HAP-1 (cell line): ENCODE data around the gene GYPC.
A peak's percentile ranks its signal among the peaks of the same experiment; 100 is the strongest.
"Not testable (repeated sequence)": the region's sequence is repeated elsewhere in the genome, so short reads cannot be mapped to it uniquely, and the experiment has no call there.

Source experiments
- DNase-seq, 2 experiments: peaks; one replicate each; pipeline ENCODE4 v3.0.0-alpha.2; 2016 to 2020; ENCODE audit warnings: low spot score in 2 of 2
- H3K27me3 ChIP-seq: fragments of 250-450 bp; sonication (Bioruptor Pico); 2 replicates; pipeline ENCODE4 v1.5.1; 2020; ENCODE audit warnings: low read depth, mild to moderate bottlenecking, moderate library complexity
- H3K36me3 ChIP-seq: fragments of 250-450 bp; sonication (Bioruptor Pico); replicated peaks from 2 replicates; pipeline ENCODE4 v1.5.1; 2020; ENCODE audit warnings: mild to moderate bottlenecking
- H3K4me1 ChIP-seq: fragments of 250-450 bp; sonication (Bioruptor Pico); 2 replicates; pipeline ENCODE4 v1.5.1; 2020; ENCODE audit warnings: mild to moderate bottlenecking
- H3K4me3 ChIP-seq: fragments of 250-450 bp; sonication (Bioruptor Pico); 2 replicates; pipeline ENCODE4 v1.5.1; 2020; ENCODE audit warnings: mild to moderate bottlenecking, moderate library complexity
- H3K9me3 ChIP-seq: fragments of 250-450 bp; sonication (Bioruptor Pico); 2 replicates; pipeline ENCODE4 v1.5.1; 2020; ENCODE audit warnings: mild to moderate bottlenecking, moderate library complexity
- in situ Hi-C: fragments of 300-500 bp; cut with MboI; formaldehyde crosslinking; loops from 3 replicates; pipeline ENCODE4 v1.14.3; 2020; ENCODE audit warnings: low sequenced_read_pairs, inconsistent platforms, mixed read lengths

GYPC gene

GRCh38 chr2:126642031-126642430 is 13.9 kb upstream of the GYPC start:
- no peaks in the 10 kb centered on the region for H3K4me1 ChIP-seq

GRCh38 chr2:126643431-126643830 is 12.5 kb upstream of the GYPC start:
- H3K27me3 ChIP-seq: no peaks in the 10 kb centered on the region
- in situ Hi-C loops: no loop called here
- no peaks in the 10 kb centered on the region for H3K36me3 ChIP-seq
- no peak overlapping the region for H3K4me3 ChIP-seq
- no peaks in the 10 kb centered on the region for H3K4me1 ChIP-seq
- no peak for DNase-seq
- H3K9me3 ChIP-seq: no peaks in the 10 kb centered on the region

More at GRCh38 chr2:126642031-126642430, 13.9 kb upstream of the GYPC start:
- no peak for DNase-seq
- in situ Hi-C loops: no loop called here
- no peak overlapping the region for H3K4me3 ChIP-seq
- no peaks in the 10 kb centered on the region for H3K9me3 ChIP-seq
- no peaks in the 10 kb centered on the region for H3K36me3 ChIP-seq
- no peaks in the 10 kb centered on the region for H3K27me3 ChIP-seq

GRCh38 chr2:126643972-126644371 is 12.0 kb upstream of the GYPC start:
- no peaks in the 10 kb centered on the region for H3K36me3 ChIP-seq
- no peak for DNase-seq
- no peaks in the 10 kb centered on the region for H3K4me1 ChIP-seq
- H3K4me3 ChIP-seq: no peak overlapping the region
- in situ Hi-C loops: no loop called here
- no peaks in the 10 kb centered on the region for H3K9me3 ChIP-seq
- no peaks in the 10 kb centered on the region for H3K27me3 ChIP-seq

GRCh38 chr2:126644630-126645191 is 11.2 kb upstream of the GYPC start:
- H3K9me3 ChIP-seq: no peaks in the 10 kb centered on the region
- in situ Hi-C loops: no loop called here
- H3K27me3 ChIP-seq: no peaks in the 10 kb centered on the region
- DNase-seq: no peak
- H3K36me3 ChIP-seq: no peaks in the 10 kb centered on the region
- no peak overlapping the region for H3K4me3 ChIP-seq
- H3K4me1 ChIP-seq: no peaks in the 10 kb centered on the region

- in situ Hi-C loops: no loop called here
- Histone ChIP-seq H3K36me3 (no peaks in the 10 kb centered on the region), H3K27me3 (no peaks in the 10 kb centered on the region), H3K9me3 (no peaks in the 10 kb centered on the region), H3K4me1 (no peaks in the 10 kb centered on the region), H3K4me3 (no peak overlapping the region)
- DNase-seq: no peak
Measured at GRCh38 chr2:126645211-126645618, 10.7 kb upstream of the GYPC start.

GRCh38 chr2:126646026-126646425 is 9.9 kb upstream of the GYPC start:
- Histone ChIP-seq H3K4me3 (no peak overlapping the region), H3K27me3 (no peaks in the 10 kb centered on the region), H3K4me1 (no peaks in the 10 kb centered on the region), H3K36me3 (no peaks in the 10 kb centered on the region), H3K9me3 (no peaks in the 10 kb centered on the region)
- no peak for DNase-seq
- in situ Hi-C loops: no loop called here

- H3K4me3 ChIP-seq, H3K9me3 ChIP-seq, H3K27me3 ChIP-seq, H3K4me1 ChIP-seq, in situ Hi-C loops, DNase-seq, H3K36me3 ChIP-seq: not testable (repeated sequence)
Measured at GRCh38 chr2:126647714-126648344, 8.1 kb upstream of the GYPC start.

GRCh38 chr2:126648345-126648786 is 7.6 kb upstream of the GYPC start:
- H3K4me1 ChIP-seq, H3K4me3 ChIP-seq, DNase-seq, H3K36me3 ChIP-seq, in situ Hi-C loops, H3K27me3 ChIP-seq, H3K9me3 ChIP-seq: not testable (repeated sequence)

GRCh38 chr2:126649101-126649500 is 6.9 kb upstream of the GYPC start:
- Histone ChIP-seq H3K36me3 (no peaks in the 10 kb centered on the region), H3K4me3 (no peak overlapping the region), H3K27me3 (no peaks in the 10 kb centered on the region), H3K4me1 (no peaks in the 10 kb centered on the region), H3K9me3 (no peaks in the 10 kb centered on the region)
- DNase-seq: no peak
- in situ Hi-C loops: no loop called here

GRCh38 chr2:126650994-126651393 is 5.0 kb upstream of the GYPC start:
- Histone ChIP-seq H3K9me3 (no peaks in the 10 kb centered on the region), H3K27me3 (no peaks in the 10 kb centered on the region), H3K4me3 (no peak overlapping the region), H3K36me3 (no peaks in the 10 kb centered on the region), H3K4me1 (peaks cover 11% of the 10 kb centered on the region)
- no peak for DNase-seq
- in situ Hi-C loops: no loop called here

GRCh38 chr2:126652323-126652891 is 3.6 kb upstream of the GYPC start:
- H3K4me1 ChIP-seq: peaks cover 15% of the 10 kb centered on the region
- DNase-seq: no peak
- H3K36me3 ChIP-seq: no peaks in the 10 kb centered on the region
- in situ Hi-C loops: no loop called here
- H3K9me3 ChIP-seq: no peaks in the 10 kb centered on the region
- H3K4me3 ChIP-seq: no peak overlapping the region
- no peaks in the 10 kb centered on the region for H3K27me3 ChIP-seq

- Histone ChIP-seq H3K4me1 (peaks cover 22% of the 10 kb centered on the region), H3K27me3 (no peaks in the 10 kb centered on the region), H3K9me3 (no peaks in the 10 kb centered on the region), H3K4me3 (no peak overlapping the region), H3K36me3 (peaks cover 3% of the 10 kb centered on the region)
- no peak for DNase-seq
- in situ Hi-C loops: no loop called here
Measured at GRCh38 chr2:126653109-126653508, 2.8 kb upstream of the GYPC start.

- Histone ChIP-seq H3K4me1 (peaks cover 28% of the 10 kb centered on the region), H3K9me3 (no peaks in the 10 kb centered on the region), H3K36me3 (peaks cover 4% of the 10 kb centered on the region), H3K4me3 (no peak overlapping the region), H3K27me3 (no peaks in the 10 kb centered on the region)
- DNase-seq: no peak
- in situ Hi-C loops: no loop called here
Measured at GRCh38 chr2:126653761-126654160, 2.2 kb upstream of the GYPC start.

- in situ Hi-C loops: no loop called here
- H3K4me3 ChIP-seq: no peak overlapping the region
- DNase-seq: peak; percentile 73 to 79
- H3K27me3 ChIP-seq: no peaks in the 10 kb centered on the region
- H3K9me3 ChIP-seq: no peaks in the 10 kb centered on the region
- H3K36me3 ChIP-seq: peaks cover 4% of the 10 kb centered on the region
- H3K4me1 ChIP-seq: peaks cover 30% of the 10 kb centered on the region
Measured at GRCh38 chr2:126655051-126655450, 907 bp upstream of the GYPC start.
